NCI-H187 treated with DMSO at 0.1 percent for 48 hours (cell line): ENCODE results near the gene MAN1C1.
"Not testable (repeated sequence)": the region's sequence is repeated elsewhere in the genome, so short reads cannot be mapped to it uniquely, and the experiment has no call there.

Source experiments
- DNase-seq: peaks from one replicate; lab custom pipeline; 2025; lab: John Stamatoyannopoulos, UW

MAN1C1 gene

GRCh38 chr1:25657883-25658760, 41.5 kb downstream of the MAN1C1 start:
- no peak for DNase-seq

GRCh38 chr1:25658791-25659431, 42.3 kb downstream of the MAN1C1 start:
- DNase-seq: no peak

DNA sequence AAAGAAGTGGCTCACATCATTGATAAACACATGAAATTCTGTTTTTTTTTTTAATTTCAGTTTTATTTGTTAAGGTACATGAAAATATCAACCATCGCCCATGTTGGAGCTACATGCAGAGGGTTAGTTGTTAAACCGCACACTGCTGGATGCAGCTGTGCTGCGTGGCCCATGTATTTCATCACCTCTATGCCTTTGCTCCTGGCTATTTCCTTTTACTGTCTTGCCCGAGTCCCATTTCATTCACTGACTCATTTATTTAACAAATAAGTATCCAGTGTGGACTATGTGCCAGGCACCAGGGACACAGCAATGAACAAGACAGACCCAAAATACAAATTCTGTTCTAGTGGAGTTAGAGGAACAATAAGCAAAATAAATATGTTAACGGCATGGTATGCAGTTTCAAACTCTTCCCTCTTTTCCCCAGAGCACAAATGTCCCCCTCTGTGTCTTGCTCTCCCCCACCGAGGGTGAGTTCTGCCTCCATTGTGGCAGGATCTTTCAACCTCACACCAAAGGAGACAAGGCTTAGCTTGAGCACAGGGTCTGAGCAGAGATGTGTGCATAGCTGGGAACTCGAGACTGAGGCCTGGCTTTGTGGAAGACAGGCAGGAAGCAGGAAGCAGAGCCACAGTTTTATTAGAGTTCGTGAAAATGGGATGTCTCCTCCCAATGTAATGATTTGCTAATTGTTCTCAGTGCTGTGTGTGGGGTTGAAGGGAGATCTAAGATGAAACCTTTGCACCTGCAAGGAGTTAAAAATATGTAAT, 44.6 kb downstream of the MAN1C1 start:
- DNase-seq: no peak

- DNase-seq: no peak
Observed at GRCh38 chr1:25662061-25662460, 45.5 kb downstream of the MAN1C1 start.

DNA sequence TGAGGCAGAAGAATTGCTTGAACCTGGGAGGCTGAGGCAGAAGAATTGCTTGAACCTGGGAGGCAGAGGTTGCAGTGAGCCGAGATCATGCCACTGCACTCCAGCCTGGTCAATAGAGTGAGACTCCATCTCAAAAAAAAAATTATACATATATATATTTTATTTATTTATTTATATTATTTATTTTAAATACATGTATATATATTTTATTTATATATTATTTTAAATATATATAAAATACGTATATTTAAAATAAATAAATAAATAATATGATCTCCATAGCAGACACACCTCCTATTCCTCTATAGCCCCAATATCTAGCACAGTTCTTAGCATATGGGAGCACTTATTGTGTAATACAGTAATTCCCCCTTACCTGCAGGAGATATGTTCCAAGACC, 46.4 kb downstream of the MAN1C1 start:
- not testable (repeated sequence) for DNase-seq

DNA sequence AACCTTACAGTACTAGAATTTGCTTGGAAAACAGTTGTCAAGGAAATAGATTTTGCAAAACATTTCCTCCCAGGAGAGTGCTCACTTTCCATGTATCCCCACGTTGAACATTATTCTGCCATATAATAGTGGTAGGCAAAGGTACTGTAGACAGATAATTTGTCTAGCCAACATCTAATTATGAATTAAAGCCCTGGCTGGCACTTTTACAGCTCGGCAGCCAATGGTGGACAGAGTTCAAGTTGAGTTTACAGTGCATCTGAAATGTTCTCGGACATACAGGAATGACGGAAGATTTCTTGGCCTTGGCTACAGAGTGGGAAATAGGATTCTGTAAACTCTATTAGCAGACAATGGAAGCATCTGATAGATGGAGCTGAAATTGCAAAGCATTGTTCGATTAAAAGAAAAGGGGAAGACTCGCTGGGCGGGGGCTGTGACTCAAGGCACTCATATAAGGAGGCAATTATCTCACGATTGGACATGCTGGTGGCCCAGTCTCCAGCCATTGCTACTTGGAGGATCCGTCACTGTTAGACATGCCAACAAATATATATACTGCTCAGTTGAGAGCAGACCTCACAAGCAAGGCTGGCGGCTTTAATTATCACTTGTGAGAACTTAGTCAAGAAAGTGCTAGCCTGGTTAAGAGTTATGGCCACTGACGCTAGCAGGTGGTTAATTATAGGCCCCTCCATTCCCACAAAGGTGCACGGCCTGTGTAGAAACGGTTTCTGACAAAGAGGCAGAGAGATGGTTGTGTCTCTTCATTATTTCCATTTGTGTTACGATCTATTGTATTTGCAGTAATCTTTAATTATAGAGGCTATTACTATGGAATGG, 48.0 kb downstream of the MAN1C1 start:
- no peak for DNase-seq

GRCh38 chr1:25666460-25666859, 49.9 kb downstream of the MAN1C1 start:
- DNase-seq: no peak

- DNase-seq: no peak
Observed at GRCh38 chr1:25668931-25669573, 52.5 kb downstream of the MAN1C1 start.

GRCh38 chr1:25669781-25670567, 53.4 kb downstream of the MAN1C1 start:
- no peak for DNase-seq

DNA sequence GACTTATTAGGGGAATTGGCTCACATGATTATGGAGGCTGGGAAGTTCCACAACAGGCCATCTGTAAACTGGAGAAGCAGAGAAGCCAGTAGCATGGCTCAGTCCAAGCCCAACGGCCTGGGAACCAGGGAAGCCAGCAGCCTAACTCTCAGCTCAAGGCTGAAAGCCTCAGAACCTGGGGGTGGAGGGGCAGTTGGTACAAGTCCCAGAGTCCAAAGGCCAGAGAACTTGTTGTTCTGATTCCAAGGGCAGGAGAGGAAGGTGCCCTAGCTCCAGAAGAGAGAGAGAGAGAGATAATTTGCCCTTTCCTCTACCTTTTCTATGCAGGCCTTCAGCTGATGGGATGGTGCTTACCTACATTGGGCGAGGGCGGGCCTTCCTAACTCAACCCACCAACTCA, 55.3 kb downstream of the MAN1C1 start:
- DNase-seq: no peak

DNA sequence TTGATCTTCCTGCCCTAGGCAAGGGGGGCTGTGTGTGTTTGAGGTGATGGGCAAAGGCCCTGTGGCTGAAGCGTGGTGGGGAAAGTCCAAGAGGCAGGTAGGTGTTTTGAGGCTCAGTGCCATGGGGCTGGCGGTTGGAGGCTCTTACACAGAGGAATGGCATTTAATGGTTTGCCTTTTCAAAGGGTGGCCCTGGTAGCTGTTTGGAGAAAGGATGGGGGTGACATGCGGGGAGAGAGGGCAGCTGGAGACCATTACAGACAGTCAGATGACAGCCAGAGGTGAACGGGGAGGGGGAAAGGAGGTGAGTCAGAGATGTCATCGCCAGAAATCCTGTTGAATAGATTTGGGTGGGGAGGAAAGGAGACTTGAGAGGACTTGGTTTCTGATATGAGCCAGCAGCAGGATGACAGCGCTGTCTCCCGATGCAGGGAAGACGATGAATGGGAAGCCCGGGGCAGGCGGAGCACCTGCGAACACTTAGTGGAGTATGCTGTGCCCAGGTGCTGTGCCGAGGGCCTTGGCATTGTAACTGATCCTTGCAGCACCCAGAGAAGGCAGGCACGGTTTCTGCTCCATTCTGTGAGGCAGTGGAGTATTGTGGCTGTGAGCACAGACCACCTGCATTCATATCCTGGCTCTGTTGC, 56.3 kb downstream of the MAN1C1 start:
- DNase-seq: no peak

GRCh38 chr1:25673456-25673855, 56.9 kb downstream of the MAN1C1 start:
- no peak for DNase-seq

DNA sequence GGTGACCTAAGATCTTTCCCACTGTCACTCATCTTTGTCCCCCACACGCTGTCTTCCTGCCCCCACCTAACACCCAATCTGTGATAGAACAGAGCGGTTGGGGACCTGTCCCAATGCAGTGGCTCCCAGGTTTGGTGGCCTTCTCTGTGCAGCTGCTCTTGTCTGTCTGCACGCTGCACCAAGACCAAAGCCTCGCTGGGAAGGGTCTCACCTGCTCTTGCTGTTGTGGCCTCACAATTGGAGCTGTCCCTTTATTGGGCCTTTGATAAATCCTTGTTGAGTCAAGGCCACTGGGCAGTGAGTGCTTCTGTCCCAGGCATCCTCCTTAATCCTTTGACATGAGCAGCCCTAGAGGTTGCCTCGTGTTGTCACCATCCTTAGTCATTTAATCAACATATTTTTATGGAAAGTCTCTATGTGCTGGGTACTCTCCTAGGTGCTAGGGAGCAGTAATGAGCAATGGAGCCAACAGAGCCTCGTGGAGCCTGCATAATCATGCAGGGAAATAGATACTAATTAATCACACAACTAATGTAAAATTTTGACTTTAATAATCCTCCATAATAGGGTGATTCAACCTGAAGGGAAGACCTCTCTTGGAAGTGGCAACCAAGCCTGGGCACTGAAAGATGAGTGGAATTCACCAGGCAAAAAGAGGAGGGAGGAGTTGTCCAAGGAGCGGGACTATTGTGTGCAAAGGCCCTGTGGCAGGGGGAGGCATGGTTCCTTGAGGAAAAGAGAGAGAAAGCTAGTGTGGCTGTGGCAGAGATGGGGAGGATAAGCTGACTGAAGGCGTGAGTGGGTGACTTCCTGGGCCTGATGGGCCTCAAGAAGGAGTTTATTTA, 57.6 kb downstream of the MAN1C1 start:
- DNase-seq: no peak

- DNase-seq: no peak
Observed at GRCh38 chr1:25674807-25675084, 58.2 kb downstream of the MAN1C1 start.

GRCh38 chr1:25675729-25676476, 59.3 kb downstream of the MAN1C1 start:
- DNase-seq: no peak

GRCh38 chr1:25676488-25676887, 59.9 kb downstream of the MAN1C1 start:
- DNase-seq: peak; percentile 14

DNA sequence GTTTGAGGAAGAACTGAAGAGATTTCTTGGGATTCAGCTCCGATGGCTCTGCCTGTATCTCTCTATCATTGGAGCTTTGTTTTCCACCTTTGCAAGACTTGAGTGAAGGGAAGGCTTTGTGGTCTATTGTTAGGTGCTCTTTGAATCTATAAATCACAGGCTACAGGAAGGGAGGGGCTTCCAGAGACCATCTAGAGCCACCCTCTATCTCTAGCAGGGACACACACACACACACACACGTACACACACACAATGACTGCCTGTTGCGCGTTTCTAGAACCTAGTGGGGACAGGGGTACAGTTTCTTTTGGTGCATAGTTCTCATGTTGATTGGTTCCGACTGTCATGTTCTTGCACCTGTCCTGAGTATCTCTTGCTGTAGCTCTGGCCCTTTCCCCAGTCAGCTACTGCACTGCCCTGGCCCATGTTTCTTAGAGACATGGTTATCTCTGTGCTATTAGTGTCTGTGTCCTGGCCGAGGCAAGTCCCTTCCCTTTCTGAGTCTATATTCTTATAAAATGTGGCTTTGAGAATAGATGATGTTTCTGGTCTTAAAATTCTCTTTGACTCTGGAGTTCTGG, 60.7 kb downstream of the MAN1C1 start:
- no peak for DNase-seq

GRCh38 chr1:25679171-25679570, 62.6 kb downstream of the MAN1C1 start:
- no peak for DNase-seq
